Lower leg skin (tissue), 4 donors: ENCODE measurements around the gene FGF3. TPM values are rescaled to one million over a fixed set of nuclear protein-coding genes. Genes with fewer than 3 reads are reported as not detected.

Experiments
- DNase-seq, 2 donors: peaks; one replicate each; pipeline ENCODE4 v3.0.0-alpha.2; 2019; ENCODE audit warnings: low spot score in 2 of 2
- H3K4me3 ChIP-seq: fragments of 200-600 bp; sonication (generic); 2 replicates; pipeline ENCODE4 v1.5.1; 2017; ENCODE audit warnings: mild to moderate bottlenecking, low read depth; ENCODE audit not compliant: poor library complexity, severe bottlenecking
- CTCF ChIP-seq, 3 donors: fragments of 450-650 bp; IDR thresholded peaks; one replicate each; pipeline ENCODE4 v1.5.1; 2016; ENCODE audit warnings: antibody characterized with exemption in 3 of 3, mild to moderate bottlenecking in 3 of 3, moderate library complexity in 2 of 3
- POLR2A ChIP-seq, 2 donors: fragments of 450-650 bp; IDR thresholded peaks; one replicate each; pipeline ENCODE4 v1.6.1; 2016 to 2017; ENCODE audit warnings: antibody characterized with exemption in 2 of 2, mild to moderate bottlenecking in 1 of 2, moderate library complexity in 1 of 2
- WGBS, 2 donors: methylation state at CpG; one replicate each; pipeline ENCODE4 v1.1.5; 2018; 5-methylcytosine and 5-hydroxymethylcytosine counted together
- intact Hi-C: fragments of 100-400 bp; cut with DNase I; formaldehyde crosslinking; loops from one replicate; pipeline ENCODE4 v1.15.0; 2023; ENCODE audit warnings: low total_unique reads
- total RNA-seq, 4 donors: library from RNA; depleted of rRNA; stranded (reverse); fragments of >200 nt; gene quantifications; one replicate each; pipeline ENCODE4 v1.1.0, GENCODE V29; 2016

Gene FGF3
- total RNA-seq, 4 donors from 2014 or later = not detected

GRCh38 chr11:69788956-69789355 lies 30.3 kb downstream of the FGF3 start:
- 88 to 96% methylated on average over 11 of the region's 11 CpGs for WGBS, 2 donors
- no peak for DNase-seq
- TF ChIP-seq POLR2A (IDR thresholded peaks at IDR 0.05) = no peak
- no peak for TF ChIP-seq CTCF (IDR thresholded peaks at IDR 0.05)
- intact Hi-C loops = no loop called here
- no peak overlapping the region for H3K4me3 ChIP-seq

GRCh38 chr11:69787906-69788305 lies 31.3 kb downstream of the FGF3 start:
- DNase-seq = no peak
- no peak overlapping the region for H3K4me3 ChIP-seq
- TF ChIP-seq CTCF (IDR thresholded peaks at IDR 0.05) = no peak
- intact Hi-C loops = no loop called here
- WGBS, 2 donors = 85 to 86% methylated on average over 4 to 8 of the region's 10 CpGs

- intact Hi-C loops = no loop called here
- H3K4me3 ChIP-seq = no peak overlapping the region
- 47 to 52% methylated on average over 4 of the region's 4 CpGs for WGBS, 2 donors
- DNase-seq = no peak
- no peak for TF ChIP-seq CTCF (IDR thresholded peaks at IDR 0.05)
- no peak for TF ChIP-seq POLR2A (IDR thresholded peaks at IDR 0.05)
Measured at GRCh38 chr11:69787457-69787856, 31.8 kb downstream of the FGF3 start.

- no peak overlapping the region for H3K4me3 ChIP-seq
- no peak for DNase-seq
- WGBS, 2 donors = 54 to 69% methylated on average over 8 of the region's 8 CpGs
- no peak for TF ChIP-seq POLR2A (IDR thresholded peaks at IDR 0.05)
- TF ChIP-seq CTCF (IDR thresholded peaks at IDR 0.05) = no peak
- intact Hi-C loops = no loop called here
Measured at GRCh38 chr11:69781241-69781640, 38.0 kb downstream of the FGF3 start.

GRCh38 chr11:69778373-69778772 lies 40.8 kb downstream of the FGF3 start:
- DNase-seq = no peak
- no peak for TF ChIP-seq CTCF (IDR thresholded peaks at IDR 0.05)
- TF ChIP-seq POLR2A (IDR thresholded peaks at IDR 0.05) = no peak
- H3K4me3 ChIP-seq = no peak overlapping the region
- WGBS, 2 donors = 84 to 87% methylated on average over 8 of the region's 8 CpGs
- intact Hi-C loops = no loop called here

GRCh38 chr11:69775163-69775755 lies 44.0 kb downstream of the FGF3 start, which contains the start of gene FGF4:
FGF4 (minus strand) TSS chr11:69775341; CDS start chr11:69775084, 257 bp downstream.
- no peak for DNase-seq
- TF ChIP-seq POLR2A (IDR thresholded peaks at IDR 0.05) (no peak), CTCF (IDR thresholded peaks at IDR 0.05) (no peak)
- no peak within 1 kb of the TSS for H3K4me3 ChIP-seq
- intact Hi-C loops = no loop called here
- 1 to 4% methylated on average over 26 to 36 of the region's 66 CpGs for WGBS, 2 donors
